GM19099 (cell line): ENCODE data around the gene ALMS1.

Experiments used
- POLR2A ChIP-seq: IDR thresholded peaks from 3 replicates; pipeline ENCODE4 v1.6.1; 2011; ENCODE audit warnings: low read depth; ENCODE audit not compliant: insufficient read length; ENCODE audit errors: extremely low read depth

ALMS1 gene

GRCh38 chr2:73448856-73449255, 63.2 kb downstream of the ALMS1 start:
- no peak for TF ChIP-seq POLR2A

GRCh38 chr2:73449404-73449803, 63.8 kb downstream of the ALMS1 start:
- TF ChIP-seq POLR2A, result no peak

- TF ChIP-seq POLR2A, result no peak
Observed at GRCh38 chr2:73451263-73451972, 65.8 kb downstream of the ALMS1 start.

- TF ChIP-seq POLR2A, result no peak
Observed at GRCh38 chr2:73457982-73458381, 72.3 kb downstream of the ALMS1 start.

- no peak for TF ChIP-seq POLR2A
Observed at GRCh38 chr2:73468376-73468775, 82.7 kb downstream of the ALMS1 start.

- no peak for TF ChIP-seq POLR2A
Observed at GRCh38 chr2:73487112-73487657, 101.5 kb downstream of the ALMS1 start.

- TF ChIP-seq POLR2A, result no peak
Observed at GRCh38 chr2:73488079-73488478, 102.4 kb downstream of the ALMS1 start.

GRCh38 chr2:73489053-73489452, 103.4 kb downstream of the ALMS1 start:
- no peak for TF ChIP-seq POLR2A

- no peak for TF ChIP-seq POLR2A
Observed at GRCh38 chr2:73494031-73494430, 108.4 kb downstream of the ALMS1 start.

GRCh38 chr2:73503992-73504570, 118.4 kb downstream of the ALMS1 start:
- TF ChIP-seq POLR2A, result no peak

- TF ChIP-seq POLR2A, result no peak
Observed at GRCh38 chr2:73516033-73516432, 130.4 kb downstream of the ALMS1 start.

- no peak for TF ChIP-seq POLR2A
Observed at GRCh38 chr2:73528688-73529087, 143.1 kb downstream of the ALMS1 start.

- TF ChIP-seq POLR2A, result no peak
Observed at GRCh38 chr2:73532381-73532780, 146.7 kb downstream of the ALMS1 start.

- no peak for TF ChIP-seq POLR2A
Observed at GRCh38 chr2:73536133-73536840, 150.7 kb downstream of the ALMS1 start.

- no peak for TF ChIP-seq POLR2A
Observed at GRCh38 chr2:73561422-73561821, 175.8 kb downstream of the ALMS1 start.

GRCh38 chr2:73564986-73565385, 179.3 kb downstream of the ALMS1 start:
- TF ChIP-seq POLR2A, result no peak
